T-helper 2 cell treated with Interferon-gamma antibody and Interleukin-4, amounts not matched to agents 5 μg/mL and 100 μg/mL, for 36 hours (primary cell): ENCODE data around the gene PLA2R1.
"Not testable (repeated sequence)": the region's sequence is repeated elsewhere in the genome, so short reads cannot be mapped to it uniquely, and the experiment has no call there.

Experiments used
- DNase-seq: peaks from one replicate; pipeline ENCODE4 v3.0.0; 2021; ENCODE audit warnings: low spot score
- H3K27ac Mint-ChIP-seq: one replicate; pipeline ENCODE4 v1.8.0; 2021; ENCODE audit warnings: mild to moderate bottlenecking, mixed read lengths
- H3K27me3 Mint-ChIP-seq: one replicate; pipeline ENCODE4 v1.8.0; 2021; ENCODE audit warnings: low read depth, mixed read lengths
- H3K36me3 Mint-ChIP-seq: one replicate; pipeline ENCODE4 v1.8.0; 2021; ENCODE audit warnings: low read depth, mixed read lengths
- H3K4me1 Mint-ChIP-seq: one replicate; pipeline ENCODE4 v1.8.0; 2021; ENCODE audit warnings: low read depth, mixed read lengths
- H3K4me3 Mint-ChIP-seq: one replicate; pipeline ENCODE4 v1.8.0; 2022; ENCODE audit warnings: mild to moderate bottlenecking, moderate library complexity, mixed read lengths
- H3K9me3 Mint-ChIP-seq: one replicate; pipeline ENCODE4 v1.8.0; 2021; ENCODE audit warnings: mixed read lengths

Gene PLA2R1

DNA sequence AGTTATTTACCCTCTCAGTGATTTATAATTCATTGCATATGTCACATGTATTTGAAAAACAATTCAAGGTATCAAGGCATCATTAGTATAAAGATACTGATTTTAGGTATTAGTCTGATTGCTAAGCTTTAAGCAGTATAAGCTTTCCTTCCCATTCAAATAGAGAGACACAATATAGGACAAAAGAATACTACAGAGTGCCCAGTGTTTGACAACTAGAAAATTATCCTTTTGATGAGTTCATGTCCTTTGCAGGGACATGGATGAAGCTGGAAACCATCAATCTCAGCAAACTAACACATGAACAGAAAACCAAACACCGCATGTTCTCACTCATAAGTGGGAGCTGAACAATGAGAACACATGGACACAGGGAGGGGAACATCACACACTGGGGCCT, 91.9 kb downstream of the PLA2R1 start:
- not testable (repeated sequence) for H3K27me3 Mint-ChIP-seq

DNA sequence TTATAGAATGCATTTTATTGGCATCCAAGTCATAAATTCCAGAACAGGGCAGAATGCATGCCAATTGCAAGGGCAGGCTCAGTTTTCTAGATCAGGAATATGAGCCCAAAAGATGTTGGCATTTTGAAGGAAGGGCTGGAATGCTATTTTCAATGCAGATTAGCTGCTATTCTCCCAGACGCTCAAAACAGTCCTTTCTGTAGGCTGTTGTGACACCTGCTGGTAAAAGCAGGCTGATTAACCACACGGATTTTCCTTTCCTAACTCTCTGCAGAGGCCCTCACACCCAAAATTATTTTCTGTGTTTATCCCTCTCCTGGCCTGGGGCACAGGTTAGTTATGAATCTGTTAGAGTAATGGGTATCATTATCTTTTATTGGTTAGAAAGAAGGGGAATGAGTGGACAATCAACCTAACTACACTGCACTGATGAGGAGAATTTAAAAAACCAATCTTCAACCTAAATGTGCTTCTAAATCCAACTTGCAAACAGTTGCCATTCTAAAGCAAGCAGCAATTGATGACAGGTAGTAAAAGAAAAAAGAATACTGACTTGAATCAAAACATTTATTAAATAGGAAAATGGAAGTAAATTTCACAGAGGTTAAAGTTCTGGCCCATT, 94.0 kb downstream of the PLA2R1 start:
- Mint-ChIP-seq H3K4me1 (no peaks in the 10 kb centered on the region), H3K36me3 (no peaks in the 10 kb centered on the region), H3K27ac (no peak overlapping the region), H3K4me3 (no peak overlapping the region), H3K9me3 (no peaks in the 10 kb centered on the region), H3K27me3 (no peaks in the 10 kb centered on the region)
- no peak for DNase-seq

More for the DNA sequence above, 91.9 kb downstream of the PLA2R1 start:
- H3K4me1 Mint-ChIP-seq, H3K9me3 Mint-ChIP-seq, DNase-seq, H3K36me3 Mint-ChIP-seq, H3K27ac Mint-ChIP-seq, H3K4me3 Mint-ChIP-seq: not testable (repeated sequence)

DNA sequence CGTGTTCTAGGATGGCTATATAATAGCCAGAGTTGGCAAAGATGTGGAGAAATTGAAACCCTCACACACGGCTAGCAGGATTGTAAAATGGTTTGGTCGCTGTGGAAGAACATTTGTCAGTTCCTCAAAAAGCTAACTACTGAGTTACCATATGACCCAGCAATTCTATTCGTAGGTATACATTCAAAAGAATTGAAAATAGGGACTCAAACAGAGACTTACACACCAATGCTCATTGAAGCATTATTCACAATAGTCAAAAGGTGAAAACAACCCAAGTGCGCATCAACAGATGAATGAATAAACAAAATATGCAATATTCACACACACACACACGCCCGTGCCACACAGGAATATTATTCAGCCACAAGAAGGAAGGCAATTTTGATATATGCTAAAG, 98.7 kb downstream of the PLA2R1 start:
- H3K36me3 Mint-ChIP-seq: no peaks in the 10 kb centered on the region
- H3K4me1 Mint-ChIP-seq: no peaks in the 10 kb centered on the region
- DNase-seq: no peak
- H3K27me3 Mint-ChIP-seq: no peaks in the 10 kb centered on the region
- no peaks in the 10 kb centered on the region for H3K9me3 Mint-ChIP-seq
- no peak overlapping the region for H3K4me3 Mint-ChIP-seq
- H3K27ac Mint-ChIP-seq: no peak overlapping the region

DNA sequence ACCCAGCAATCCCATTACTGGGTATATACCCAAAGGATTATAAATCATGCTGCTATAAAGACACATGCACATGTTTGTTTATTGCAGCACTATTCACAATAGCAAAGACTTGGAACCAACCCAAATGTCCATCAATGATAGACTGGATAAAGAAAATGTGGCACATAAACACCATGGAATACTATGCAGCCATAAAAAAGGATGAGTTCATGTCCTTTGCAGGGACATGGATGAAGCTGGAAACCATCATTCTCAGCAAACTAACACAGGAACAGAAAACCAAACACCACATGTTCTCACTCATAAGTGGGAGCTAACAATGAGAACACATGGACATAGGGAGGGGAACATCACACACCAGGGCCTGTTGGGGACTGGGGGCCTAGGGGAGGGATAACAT, 99.9 kb downstream of the PLA2R1 start:
- H3K27ac Mint-ChIP-seq, DNase-seq, H3K4me1 Mint-ChIP-seq, H3K9me3 Mint-ChIP-seq, H3K4me3 Mint-ChIP-seq, H3K27me3 Mint-ChIP-seq, H3K36me3 Mint-ChIP-seq: not testable (repeated sequence)

DNA sequence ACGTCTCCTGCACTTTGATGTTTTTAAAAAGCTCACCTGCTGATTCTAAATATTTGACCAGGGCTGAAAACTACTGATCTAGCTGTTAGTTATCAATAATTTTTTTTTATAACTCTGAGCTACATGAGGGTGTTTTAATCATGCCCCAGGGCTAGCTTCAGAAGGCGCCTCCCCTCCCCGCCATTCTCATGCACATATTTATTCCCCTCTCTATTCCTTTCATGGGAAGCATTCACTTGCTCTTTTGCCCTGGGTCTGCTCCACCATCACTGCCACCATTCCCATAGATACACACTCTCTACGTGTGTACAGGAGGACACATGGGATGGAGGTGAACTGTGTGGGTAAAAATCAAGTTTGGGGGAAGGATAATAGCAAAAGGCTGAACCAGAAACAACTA, 101.0 kb downstream of the PLA2R1 start:
- no peaks in the 10 kb centered on the region for H3K9me3 Mint-ChIP-seq
- H3K36me3 Mint-ChIP-seq: no peaks in the 10 kb centered on the region
- peaks cover 3% of the 10 kb centered on the region for H3K27me3 Mint-ChIP-seq
- H3K27ac Mint-ChIP-seq: no peak overlapping the region
- no peak for DNase-seq
- H3K4me1 Mint-ChIP-seq: no peaks in the 10 kb centered on the region
- H3K4me3 Mint-ChIP-seq: no peak overlapping the region

DNA sequence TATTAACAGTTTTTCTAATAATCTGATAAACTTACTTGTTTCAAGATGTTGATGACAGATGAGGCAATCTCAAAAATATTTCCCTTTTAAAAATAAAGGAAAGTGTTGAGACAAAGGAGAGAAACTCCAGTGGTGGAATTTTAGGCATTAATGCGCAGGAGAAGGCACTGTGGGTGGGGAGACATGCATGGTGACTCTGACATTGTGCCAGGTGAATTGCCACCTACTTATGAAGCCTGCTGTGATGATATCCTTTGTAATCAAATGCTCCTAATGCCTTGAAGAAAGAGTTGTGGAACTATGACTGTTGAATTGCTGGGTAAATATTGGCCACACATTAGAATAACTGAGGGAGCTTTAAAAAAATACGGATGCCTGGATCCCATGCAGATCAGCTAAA, 101.4 kb downstream of the PLA2R1 start:
- no peak for DNase-seq
- Mint-ChIP-seq H3K9me3 (no peaks in the 10 kb centered on the region), H3K4me3 (no peak overlapping the region), H3K27ac (no peak overlapping the region), H3K36me3 (no peaks in the 10 kb centered on the region), H3K27me3 (peaks cover 3% of the 10 kb centered on the region), H3K4me1 (no peaks in the 10 kb centered on the region)

DNA sequence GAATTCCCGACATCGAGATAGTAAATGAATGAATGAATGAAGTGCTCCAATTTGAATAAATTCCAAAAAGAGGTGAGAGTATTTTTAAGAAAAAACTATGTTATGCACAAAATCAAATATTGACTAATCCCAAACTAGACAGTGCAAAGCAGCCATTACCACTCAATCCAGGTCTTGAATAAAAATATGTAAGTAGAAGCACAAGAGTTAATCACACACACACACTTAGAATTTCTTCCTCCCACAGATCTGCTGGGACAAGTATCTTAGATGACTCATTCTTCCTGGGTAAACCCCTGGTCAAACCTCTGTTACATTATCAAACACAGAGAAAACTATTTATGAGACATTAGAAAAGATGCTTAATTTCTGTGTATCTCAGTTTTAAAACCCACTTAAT, 102.0 kb downstream of the PLA2R1 start:
- Mint-ChIP-seq H3K4me3 (no peak overlapping the region), H3K27me3 (peaks cover 3% of the 10 kb centered on the region), H3K9me3 (no peaks in the 10 kb centered on the region), H3K4me1 (no peaks in the 10 kb centered on the region), H3K36me3 (no peaks in the 10 kb centered on the region), H3K27ac (no peak overlapping the region)
- DNase-seq: no peak

DNA sequence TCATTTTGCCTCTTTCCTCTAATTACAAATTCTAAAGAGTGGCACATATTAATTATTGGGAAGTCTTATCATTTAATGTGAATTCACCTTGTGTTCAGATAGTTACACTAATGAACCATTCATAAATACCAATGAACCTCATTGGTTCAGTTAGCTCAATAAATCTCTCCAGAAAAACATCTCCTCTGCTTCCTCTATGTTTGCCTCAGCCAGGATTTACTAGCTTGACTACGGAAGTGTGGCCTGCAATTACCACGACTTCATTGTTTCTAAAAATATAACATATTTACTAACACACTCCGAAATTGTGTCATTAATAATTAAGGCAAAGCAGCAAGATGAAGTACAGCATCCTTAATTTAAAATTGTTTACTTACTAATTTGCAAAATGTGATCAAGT, 103.3 kb downstream of the PLA2R1 start:
- H3K4me1 Mint-ChIP-seq: no peaks in the 10 kb centered on the region
- no peak for DNase-seq
- no peaks in the 10 kb centered on the region for H3K36me3 Mint-ChIP-seq
- no peak overlapping the region for H3K4me3 Mint-ChIP-seq
- H3K27me3 Mint-ChIP-seq: peaks cover 3% of the 10 kb centered on the region
- H3K9me3 Mint-ChIP-seq: no peaks in the 10 kb centered on the region
- no peak overlapping the region for H3K27ac Mint-ChIP-seq

DNA sequence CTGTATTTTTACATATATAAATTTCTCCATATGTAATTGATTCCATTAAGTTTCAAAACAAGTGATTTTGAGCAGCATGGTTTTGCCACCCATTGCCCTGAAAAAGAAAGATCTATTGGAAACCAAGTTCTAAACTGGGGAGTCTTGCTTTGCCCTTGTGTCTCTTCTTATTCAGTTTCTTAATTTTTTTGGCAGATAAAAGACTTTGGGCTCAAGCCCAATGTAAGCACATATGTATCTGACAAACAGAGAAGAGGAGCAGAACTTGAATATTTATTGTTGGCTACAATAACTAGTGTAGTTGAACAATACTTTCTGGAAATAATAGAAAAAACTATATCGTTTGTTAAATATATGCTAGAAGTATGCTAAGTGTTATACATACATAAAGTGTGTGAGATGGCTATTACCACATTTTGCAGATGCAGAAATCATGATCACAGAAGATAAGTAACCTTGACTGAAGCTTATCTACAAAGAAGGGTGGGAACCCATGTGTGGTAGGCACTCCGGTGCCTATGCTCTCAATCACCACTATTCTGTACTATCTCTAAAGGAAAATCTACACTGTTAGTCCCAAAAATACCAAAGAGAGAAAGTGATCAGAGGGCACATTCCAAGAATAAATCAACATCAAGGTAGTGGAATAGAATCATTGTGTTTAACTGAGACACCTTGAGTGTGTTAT, 109.1 kb downstream of the PLA2R1 start:
- Mint-ChIP-seq H3K27ac (no peak overlapping the region), H3K9me3 (no peaks in the 10 kb centered on the region), H3K36me3 (no peaks in the 10 kb centered on the region), H3K27me3 (peaks cover 20% of the 10 kb centered on the region), H3K4me3 (no peak overlapping the region), H3K4me1 (no peaks in the 10 kb centered on the region)
- DNase-seq: no peak

DNA sequence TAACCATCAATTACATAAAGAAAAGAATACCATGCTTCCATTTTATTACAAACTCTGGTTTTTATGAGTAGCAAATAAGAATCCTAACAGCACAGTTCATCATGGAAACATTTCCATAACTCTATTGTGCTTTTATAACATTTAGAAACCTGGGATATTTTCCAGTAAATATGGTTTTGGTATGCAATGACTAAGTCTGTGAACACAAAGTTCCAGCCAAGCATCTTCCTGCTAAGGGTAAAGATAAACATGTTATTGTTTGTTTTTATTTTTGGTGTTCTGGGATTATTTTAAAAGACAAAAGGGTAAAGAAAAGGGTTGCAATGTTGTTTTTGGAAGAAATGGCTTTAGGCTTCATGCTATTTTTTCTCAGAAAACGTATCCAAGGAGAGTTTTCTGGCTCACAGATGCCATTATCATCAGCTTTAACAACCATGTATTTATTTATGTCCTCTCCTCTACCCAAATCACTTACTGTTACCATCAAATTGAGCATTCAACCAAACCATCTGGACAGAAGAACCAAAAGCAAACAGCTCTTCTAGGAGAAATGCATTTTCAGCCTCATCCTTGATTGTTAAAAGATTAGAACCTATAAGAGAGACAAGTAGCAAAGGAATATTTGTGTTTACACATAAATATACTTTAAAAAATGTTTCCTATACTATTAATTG, 116.0 kb downstream of the PLA2R1 start:
- Mint-ChIP-seq H3K4me3 (no peak overlapping the region), H3K27ac (no peak overlapping the region), H3K9me3 (no peaks in the 10 kb centered on the region), H3K27me3 (peaks cover 22% of the 10 kb centered on the region), H3K4me1 (no peaks in the 10 kb centered on the region), H3K36me3 (no peaks in the 10 kb centered on the region)
- no peak for DNase-seq

DNA sequence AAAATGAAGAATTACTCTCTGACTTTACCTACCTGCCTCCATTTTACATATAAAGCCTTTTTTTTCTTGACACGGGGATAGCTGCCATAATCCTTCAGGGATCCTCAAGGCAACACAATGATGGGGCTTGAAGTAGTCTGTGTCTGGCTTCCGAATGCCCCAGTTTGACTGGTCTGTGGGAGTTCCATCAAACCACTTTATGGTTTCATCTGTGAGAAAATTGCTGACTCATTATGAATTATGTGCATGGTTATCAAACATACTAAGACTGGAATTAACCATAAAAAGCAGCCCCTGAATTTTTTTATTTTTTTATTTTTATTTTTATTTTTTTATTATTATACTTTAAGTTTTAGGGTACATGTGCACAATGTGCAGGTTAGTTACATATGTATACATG, 117.5 kb downstream of the PLA2R1 start:
- no peak for DNase-seq

DNA sequence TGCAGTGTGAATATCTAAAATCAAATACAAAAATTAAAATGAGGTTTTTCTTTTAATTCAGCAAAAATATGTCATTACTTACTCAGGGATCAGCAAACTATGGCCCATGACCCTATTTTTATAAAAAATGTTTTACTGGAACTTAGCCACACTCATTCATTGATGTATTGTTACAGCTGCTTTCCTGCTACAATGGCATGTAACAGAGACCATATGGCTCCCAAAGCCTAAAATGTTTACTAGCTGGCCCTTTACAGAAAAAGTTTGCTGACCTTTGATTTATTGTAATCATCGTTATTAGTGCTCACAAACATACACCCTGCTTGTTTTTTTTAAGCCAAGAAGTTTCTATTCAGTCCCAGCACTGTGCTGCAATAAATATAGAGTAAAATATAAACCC, 120.3 kb downstream of the PLA2R1 start:
- no peak for DNase-seq
- H3K36me3 Mint-ChIP-seq: no peaks in the 10 kb centered on the region
- no peaks in the 10 kb centered on the region for H3K4me1 Mint-ChIP-seq
- H3K27me3 Mint-ChIP-seq: peaks cover 5% of the 10 kb centered on the region
- H3K9me3 Mint-ChIP-seq: no peaks in the 10 kb centered on the region
- no peak overlapping the region for H3K4me3 Mint-ChIP-seq
- no peak overlapping the region for H3K27ac Mint-ChIP-seq

More for the DNA sequence above, 117.5 kb downstream of the PLA2R1 start:
- Mint-ChIP-seq H3K4me3 (no peak overlapping the region), H3K27me3 (peaks cover 14% of the 10 kb centered on the region), H3K36me3 (no peaks in the 10 kb centered on the region), H3K4me1 (no peaks in the 10 kb centered on the region), H3K27ac (no peak overlapping the region), H3K9me3 (no peaks in the 10 kb centered on the region)

DNA sequence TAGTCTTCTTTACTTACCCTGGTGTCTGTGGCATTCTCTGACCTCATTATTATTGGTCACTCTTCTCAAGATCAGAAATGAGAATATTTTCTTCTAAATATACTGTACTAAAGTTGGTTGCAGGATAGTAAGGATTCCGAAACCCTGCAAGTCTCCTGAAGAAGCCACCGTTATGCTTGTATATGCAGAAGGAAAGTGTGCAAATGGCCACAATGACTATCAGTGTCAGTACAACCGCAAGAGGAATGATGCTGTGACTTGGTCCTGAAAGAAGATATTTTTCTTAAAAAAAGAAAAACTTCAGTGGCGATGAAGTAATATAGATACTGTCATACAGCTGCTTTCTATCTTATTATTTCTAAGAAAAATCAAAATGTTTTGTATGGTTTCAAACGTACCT, 120.7 kb downstream of the PLA2R1 start:
- no peak overlapping the region for H3K4me3 Mint-ChIP-seq
- peaks cover 5% of the 10 kb centered on the region for H3K27me3 Mint-ChIP-seq
- H3K36me3 Mint-ChIP-seq: no peaks in the 10 kb centered on the region
- no peak overlapping the region for H3K27ac Mint-ChIP-seq
- H3K4me1 Mint-ChIP-seq: no peaks in the 10 kb centered on the region
- DNase-seq: no peak
- no peaks in the 10 kb centered on the region for H3K9me3 Mint-ChIP-seq

DNA sequence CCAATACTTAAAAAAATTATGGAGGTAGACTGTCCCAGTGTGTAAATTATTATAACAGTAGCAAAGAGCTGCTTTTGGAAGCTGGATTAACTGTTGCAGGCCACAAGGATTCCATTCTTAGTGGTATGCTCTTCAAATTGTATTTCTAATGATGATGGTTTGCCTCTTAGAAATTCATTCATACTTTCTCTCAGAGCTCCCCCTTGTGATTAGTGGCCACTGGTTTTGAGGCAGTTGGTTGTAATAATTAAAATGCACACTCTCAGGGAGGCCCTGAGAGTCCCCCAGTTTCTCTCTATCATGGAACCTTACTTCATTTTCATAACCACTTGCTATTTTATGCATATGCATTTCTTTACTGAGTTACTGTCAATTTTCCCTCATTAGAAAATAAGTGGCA, 122.5 kb downstream of the PLA2R1 start:
- no peaks in the 10 kb centered on the region for H3K9me3 Mint-ChIP-seq
- no peak overlapping the region for H3K27ac Mint-ChIP-seq
- H3K4me1 Mint-ChIP-seq: no peaks in the 10 kb centered on the region
- no peak overlapping the region for H3K4me3 Mint-ChIP-seq
- DNase-seq: no peak
- H3K27me3 Mint-ChIP-seq: no peaks in the 10 kb centered on the region
- no peaks in the 10 kb centered on the region for H3K36me3 Mint-ChIP-seq
